ENCODE data around the gene BFSP2. TPM values are rescaled to one million over a fixed set of nuclear protein-coding genes. Genes with fewer than 3 reads are reported as not detected.

Gene BFSP2
- total and polyA plus RNA-seq, 8 donors: 0.68 to 2.7 (median 1.4) TPM; not detected in 5

DNA sequence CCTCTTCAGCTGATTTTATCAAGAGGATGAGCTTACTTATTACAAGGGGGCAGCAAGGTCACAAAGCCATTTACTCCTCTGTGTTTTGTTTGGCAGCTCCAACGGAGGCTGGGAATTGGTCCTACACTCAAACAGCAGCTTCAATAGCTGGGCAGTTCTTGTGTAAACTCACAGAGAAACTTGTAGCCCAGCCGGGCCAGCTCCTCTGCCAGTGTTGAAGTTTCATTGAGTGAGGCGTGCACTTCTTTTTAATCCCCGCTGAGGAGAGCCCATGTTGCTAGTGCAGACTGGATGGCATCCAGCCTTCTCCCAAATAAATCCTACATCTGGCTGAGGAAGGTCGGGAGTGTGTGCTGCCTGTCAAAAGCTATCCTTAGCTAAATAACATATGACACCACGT is 59.5 kb downstream of the BFSP2 start:
- peaks cover 0 to 15% (median 8%) of the 10 kb centered on the region in 4 donors for H3K4me1 ChIP-seq
- no peak overlapping the region for H3K4me3 ChIP-seq
- H3K36me3 ChIP-seq: no peaks in the 10 kb centered on the region
- intact Hi-C loops (cut with DNase I; ENCODE audit: low total_unique reads): no loop called here
- WGBS, 5 donors: 21 to 32% (median 27%) methylated on average over 6 of the region's 6 CpGs
- no peak overlapping the region for H3K27ac ChIP-seq
- DNase-seq: peak; percentile 49 to 50
- no peak for TF ChIP-seq EP300 (IDR thresholded peaks at IDR 0.05)
- TF ChIP-seq POLR2A (IDR thresholded peaks at IDR 0.05): no peak
- H3K9me3 ChIP-seq: no peaks in the 10 kb centered on the region
- H3K27me3 ChIP-seq: no peaks in the 10 kb centered on the region

DNA sequence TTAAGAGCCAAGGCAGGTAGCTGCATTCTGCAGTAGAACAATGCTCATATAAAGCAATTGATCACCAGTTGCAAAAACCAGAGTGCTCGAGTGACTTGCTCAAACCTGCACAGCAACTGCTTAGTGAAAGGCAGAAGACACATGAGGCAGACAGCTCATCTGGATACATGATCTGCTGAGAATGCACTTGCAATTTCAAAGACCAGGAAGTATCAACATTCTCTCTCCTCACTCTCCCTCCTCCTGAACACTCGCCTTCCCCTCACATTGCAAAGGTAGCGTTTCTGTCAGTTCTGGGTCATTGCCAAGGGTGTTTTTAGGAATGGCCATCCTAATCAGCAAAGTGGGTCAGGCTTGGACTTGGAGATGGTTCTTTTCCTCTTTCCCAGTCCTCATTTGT is 61.0 kb downstream of the BFSP2 start:
- intact Hi-C loops (cut with DNase I; ENCODE audit: low total_unique reads): no loop called here
- no peaks in the 10 kb centered on the region for H3K36me3 ChIP-seq
- DNase-seq: no peak
- no peak overlapping the region for H3K4me3 ChIP-seq
- H3K4me1 ChIP-seq: peaks cover 0 to 15% (median 8%) of the 10 kb centered on the region in 4 donors
- no peak for TF ChIP-seq POLR2AphosphoS5 (IDR thresholded peaks at IDR 0.05)
- no peak for TF ChIP-seq EP300 (IDR thresholded peaks at IDR 0.05)
- no peak for TF ChIP-seq POLR2A (IDR thresholded peaks at IDR 0.05)
- TF ChIP-seq, protein P1, sequence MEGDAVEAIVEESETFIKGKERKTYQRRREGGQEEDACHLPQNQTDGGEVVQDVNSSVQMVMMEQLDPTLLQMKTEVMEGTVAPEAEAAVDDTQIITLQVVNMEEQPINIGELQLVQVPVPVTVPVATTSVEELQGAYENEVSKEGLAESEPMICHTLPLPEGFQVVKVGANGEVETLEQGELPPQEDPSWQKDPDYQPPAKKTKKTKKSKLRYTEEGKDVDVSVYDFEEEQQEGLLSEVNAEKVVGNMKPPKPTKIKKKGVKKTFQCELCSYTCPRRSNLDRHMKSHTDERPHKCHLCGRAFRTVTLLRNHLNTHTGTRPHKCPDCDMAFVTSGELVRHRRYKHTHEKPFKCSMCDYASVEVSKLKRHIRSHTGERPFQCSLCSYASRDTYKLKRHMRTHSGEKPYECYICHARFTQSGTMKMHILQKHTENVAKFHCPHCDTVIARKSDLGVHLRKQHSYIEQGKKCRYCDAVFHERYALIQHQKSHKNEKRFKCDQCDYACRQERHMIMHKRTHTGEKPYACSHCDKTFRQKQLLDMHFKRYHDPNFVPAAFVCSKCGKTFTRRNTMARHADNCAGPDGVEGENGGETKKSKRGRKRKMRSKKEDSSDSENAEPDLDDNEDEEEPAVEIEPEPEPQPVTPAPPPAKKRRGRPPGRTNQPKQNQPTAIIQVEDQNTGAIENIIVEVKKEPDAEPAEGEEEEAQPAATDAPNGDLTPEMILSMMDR (IDR thresholded peaks at IDR 0.05): no peak
- WGBS, 5 donors: 53 to 77% (median 65%) methylated on average over 3 of the region's 3 CpGs
- H3K27ac ChIP-seq: no peak overlapping the region
- H3K9me3 ChIP-seq: no peaks in the 10 kb centered on the region
- no peaks in the 10 kb centered on the region for H3K27me3 ChIP-seq

DNA sequence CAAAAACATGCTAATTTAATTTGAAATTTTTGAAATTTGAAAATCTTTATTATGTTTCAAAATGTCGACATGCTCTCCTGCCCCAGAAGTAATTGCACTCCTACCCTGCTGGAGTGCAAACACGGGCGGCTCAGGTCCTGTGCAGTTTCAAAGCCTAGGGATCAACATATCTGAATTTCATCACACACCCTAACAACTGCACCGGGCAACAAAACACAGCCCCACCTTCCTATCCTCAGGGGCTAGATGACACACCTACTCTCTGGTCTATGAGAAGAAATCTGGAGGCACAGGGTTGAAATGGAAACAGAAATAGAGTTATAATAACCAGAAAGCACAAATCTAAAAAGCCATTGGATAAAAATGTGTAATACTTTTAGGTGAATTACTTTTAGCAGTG is 61.4 kb downstream of the BFSP2 start:
- H3K36me3 ChIP-seq: no peaks in the 10 kb centered on the region
- intact Hi-C loops (cut with DNase I; ENCODE audit: low total_unique reads): no loop called here
- no peaks in the 10 kb centered on the region for H3K27me3 ChIP-seq
- TF ChIP-seq, protein P1 (IDR thresholded peaks at IDR 0.05): no peak
- TF ChIP-seq EP300 (IDR thresholded peaks at IDR 0.05) (no peak), POLR2AphosphoS5 (IDR thresholded peaks at IDR 0.05) (no peak)
- H3K9me3 ChIP-seq: no peaks in the 10 kb centered on the region
- no peak overlapping the region for H3K4me3 ChIP-seq
- DNase-seq: peak in 1 of 2 donors; percentile 38
- H3K4me1 ChIP-seq: peaks cover 0 to 15% (median 8%) of the 10 kb centered on the region in 4 donors
- H3K27ac ChIP-seq: no peak overlapping the region
- 43 to 62% (median 55%) methylated on average over 4 of the region's 4 CpGs for WGBS, 5 donors

DNA sequence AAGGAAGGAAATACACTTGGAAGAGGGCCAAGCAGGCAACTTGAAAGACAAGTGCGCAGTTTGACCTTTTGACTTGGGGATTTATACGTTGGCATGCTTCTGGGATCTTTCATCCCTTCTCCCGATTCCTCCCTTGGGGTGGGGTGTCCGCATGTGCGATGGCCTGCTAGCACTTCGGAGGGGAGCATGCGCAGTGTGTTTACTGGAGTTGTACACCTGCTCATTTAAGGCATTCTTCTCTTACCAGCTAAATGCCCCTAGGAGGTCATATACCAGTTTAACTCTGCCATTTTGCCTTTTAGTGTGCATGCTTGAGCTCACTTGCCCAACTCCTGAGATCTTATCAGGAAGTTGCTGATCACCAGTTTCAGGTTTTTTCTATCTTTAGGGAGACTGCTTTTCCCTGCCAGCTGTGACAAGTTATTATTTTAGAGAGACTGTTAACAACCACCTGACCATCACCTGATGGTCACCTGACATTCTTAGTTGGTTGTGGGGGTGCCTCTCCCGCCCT is 63.5 kb downstream of the BFSP2 start:
- intact Hi-C loops (cut with DNase I; ENCODE audit: low total_unique reads): no loop called here
- DNase-seq: no peak
- Histone ChIP-seq H3K27ac (no peak overlapping the region), H3K9me3 (no peaks in the 10 kb centered on the region), H3K4me1 (peaks cover 0 to 15% (median 8%) of the 10 kb centered on the region in 4 donors), H3K36me3 (no peaks in the 10 kb centered on the region), H3K4me3 (no peak overlapping the region), H3K27me3 (no peaks in the 10 kb centered on the region)
- WGBS, 5 donors: 74 to 83% (median 79%) methylated on average over 8 of the region's 8 CpGs
- TF ChIP-seq, protein P1 (IDR thresholded peaks at IDR 0.05): no peak
- no peak for TF ChIP-seq POLR2AphosphoS5 (IDR thresholded peaks at IDR 0.05)

DNA sequence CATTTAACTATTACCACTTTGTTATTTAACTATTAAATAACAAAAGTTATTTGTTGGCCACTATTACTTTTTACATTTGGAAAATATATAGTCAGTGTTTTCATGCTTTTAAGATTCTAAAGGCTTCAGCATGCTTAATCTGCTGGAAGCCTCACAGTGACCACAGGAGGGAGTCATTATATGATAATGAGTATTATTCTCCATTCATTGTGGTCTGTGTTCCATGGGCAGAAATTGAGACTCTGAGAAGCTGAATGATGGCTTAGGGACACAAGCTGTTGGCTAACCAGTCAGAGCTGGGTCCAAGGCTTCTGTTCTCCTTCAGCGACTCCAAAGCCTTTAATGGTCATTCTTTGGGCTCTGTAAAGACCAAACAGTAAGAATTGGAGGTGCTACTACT is 64.7 kb downstream of the BFSP2 start:
- no peak overlapping the region for H3K4me3 ChIP-seq
- H3K9me3 ChIP-seq: no peaks in the 10 kb centered on the region
- H3K27ac ChIP-seq: no peak overlapping the region
- WGBS, 5 donors: 69 to 88% (median 86%) methylated on average over 1 of the region's 1 CpG
- peak in 1 of 2 donors; percentile 54 for DNase-seq
- no peaks in the 10 kb centered on the region for H3K27me3 ChIP-seq
- H3K36me3 ChIP-seq: no peaks in the 10 kb centered on the region
- intact Hi-C loops (cut with DNase I; ENCODE audit: low total_unique reads): no loop called here
- peaks cover 0 to 9% (median 3%) of the 10 kb centered on the region in 4 donors for H3K4me1 ChIP-seq
- TF ChIP-seq EP300 (IDR thresholded peaks at IDR 0.05) (no peak), POLR2AphosphoS5 (IDR thresholded peaks at IDR 0.05) (no peak), POLR2A (IDR thresholded peaks at IDR 0.05) (no peak)
- TF ChIP-seq, protein P1 (IDR thresholded peaks at IDR 0.05): peak in 2 of 7 experiments; percentile 16 to 21
